Measurements from ENCODE around the gene POGK. TPM values are rescaled to one million over a fixed set of nuclear protein-coding genes. Genes with fewer than 3 reads are reported as not detected.

The POGK gene
- polyA plus RNA-seq, 1 donor from 2014 or later = 39.3 TPM

DNA sequence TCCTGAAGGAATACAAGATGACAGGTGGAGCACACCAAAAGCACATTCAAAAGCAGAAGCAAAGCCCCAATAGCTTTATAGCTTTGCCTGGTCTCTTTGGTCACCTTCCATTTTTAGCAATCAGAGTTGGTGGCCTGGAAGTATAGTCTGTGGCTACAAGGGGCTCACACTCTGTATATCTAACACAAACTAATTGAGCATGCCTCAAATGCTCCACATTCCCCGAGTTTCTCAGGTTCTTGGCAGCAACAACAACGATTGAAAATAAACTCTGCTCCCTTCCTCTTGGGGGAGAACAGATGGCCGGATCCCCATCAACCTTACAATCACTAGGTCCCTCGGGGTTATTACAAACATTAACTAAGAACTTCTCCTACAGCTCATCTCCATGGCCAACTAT, 61.7 kb downstream of the POGK start:
- H3K9me2 ChIP-seq (ENCODE audit: insufficient read depth, low read length) = no peaks in the 10 kb centered on the region
- no peak overlapping the region for H3K4me2 ChIP-seq (ENCODE audit: low read length)
- TF ChIP-seq POLR2AphosphoS5 (IDR thresholded peaks at IDR 0.05) (no peak), EZH2 (IDR thresholded peaks at IDR 0.05; ENCODE audit: borderline replicate concordance, insufficient read depth, low read length, poor library complexity, severe bottlenecking) (no peak), EP300 (conservative IDR thresholded peaks at IDR 0.05; ENCODE audit: poor library complexity, severe bottlenecking) (no peak), CTCF (IDR thresholded peaks at IDR 0.05; ENCODE audit: poor library complexity, severe bottlenecking) (no peak), RAD21 (conservative IDR thresholded peaks at IDR 0.05) (no peak), SMC3 (conservative IDR thresholded peaks at IDR 0.05; ENCODE audit: poor library complexity) (no peak), TAF1 (IDR thresholded peaks at IDR 0.05; ENCODE audit: low read depth) (no peak), MXI1 (conservative IDR thresholded peaks at IDR 0.05; ENCODE audit: poor library complexity, severe bottlenecking) (no peak)
- TF ChIP-seq, protein P1, sequence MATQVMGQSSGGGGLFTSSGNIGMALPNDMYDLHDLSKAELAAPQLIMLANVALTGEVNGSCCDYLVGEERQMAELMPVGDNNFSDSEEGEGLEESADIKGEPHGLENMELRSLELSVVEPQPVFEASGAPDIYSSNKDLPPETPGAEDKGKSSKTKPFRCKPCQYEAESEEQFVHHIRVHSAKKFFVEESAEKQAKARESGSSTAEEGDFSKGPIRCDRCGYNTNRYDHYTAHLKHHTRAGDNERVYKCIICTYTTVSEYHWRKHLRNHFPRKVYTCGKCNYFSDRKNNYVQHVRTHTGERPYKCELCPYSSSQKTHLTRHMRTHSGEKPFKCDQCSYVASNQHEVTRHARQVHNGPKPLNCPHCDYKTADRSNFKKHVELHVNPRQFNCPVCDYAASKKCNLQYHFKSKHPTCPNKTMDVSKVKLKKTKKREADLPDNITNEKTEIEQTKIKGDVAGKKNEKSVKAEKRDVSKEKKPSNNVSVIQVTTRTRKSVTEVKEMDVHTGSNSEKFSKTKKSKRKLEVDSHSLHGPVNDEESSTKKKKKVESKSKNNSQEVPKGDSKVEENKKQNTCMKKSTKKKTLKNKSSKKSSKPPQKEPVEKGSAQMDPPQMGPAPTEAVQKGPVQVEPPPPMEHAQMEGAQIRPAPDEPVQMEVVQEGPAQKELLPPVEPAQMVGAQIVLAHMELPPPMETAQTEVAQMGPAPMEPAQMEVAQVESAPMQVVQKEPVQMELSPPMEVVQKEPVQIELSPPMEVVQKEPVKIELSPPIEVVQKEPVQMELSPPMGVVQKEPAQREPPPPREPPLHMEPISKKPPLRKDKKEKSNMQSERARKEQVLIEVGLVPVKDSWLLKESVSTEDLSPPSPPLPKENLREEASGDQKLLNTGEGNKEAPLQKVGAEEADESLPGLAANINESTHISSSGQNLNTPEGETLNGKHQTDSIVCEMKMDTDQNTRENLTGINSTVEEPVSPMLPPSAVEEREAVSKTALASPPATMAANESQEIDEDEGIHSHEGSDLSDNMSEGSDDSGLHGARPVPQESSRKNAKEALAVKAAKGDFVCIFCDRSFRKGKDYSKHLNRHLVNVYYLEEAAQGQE (IDR thresholded peaks at IDR 0.05; ENCODE audit: borderline replicate concordance) = no peak
- H2AFZ ChIP-seq (ENCODE audit: low read depth, low read length) = no peak overlapping the region
- H3K9me3 ChIP-seq (ENCODE audit: low read length) = no peaks in the 10 kb centered on the region
- H3K9ac ChIP-seq (ENCODE audit: low read length) = no peak overlapping the region
- H3K27ac ChIP-seq (ENCODE audit: low read length) = no peak overlapping the region
- no peaks in the 10 kb centered on the region for H3K36me3 ChIP-seq (ENCODE audit: insufficient read depth, low read length)
- no peak overlapping the region for H3K4me3 ChIP-seq (ENCODE audit: low read length)
- H3K79me2 ChIP-seq (replicated peaks; ENCODE audit: insufficient read depth, low read length) = no peaks in the 10 kb centered on the region
- no peaks in the 10 kb centered on the region for H3F3A ChIP-seq (ENCODE audit: insufficient read depth, low read length, poor library complexity, severe bottlenecking)
- no peaks in the 10 kb centered on the region for H3K27me3 ChIP-seq (ENCODE audit: insufficient read depth, low read depth, low read length)
- H4K20me1 ChIP-seq (ENCODE audit: insufficient read depth) = no peaks in the 10 kb centered on the region

DNA sequence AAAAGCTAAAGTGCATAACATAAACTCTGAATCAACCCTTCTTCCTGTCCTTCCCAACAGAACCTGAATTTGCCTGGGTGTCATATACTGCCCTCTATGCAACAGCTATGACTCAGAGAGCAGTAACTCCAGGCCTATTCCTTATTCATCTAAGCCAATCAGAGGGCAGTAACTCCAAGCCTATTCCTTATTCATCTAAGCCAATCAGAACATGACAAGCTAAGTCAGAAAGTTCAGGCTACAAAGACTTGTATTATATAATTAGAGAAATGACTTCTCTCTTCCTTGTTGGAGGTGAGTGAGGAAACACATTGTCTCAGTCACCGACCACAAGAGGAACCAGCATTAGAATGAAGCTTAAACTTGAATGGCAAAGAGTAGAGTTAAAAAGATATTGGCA, 63.0 kb downstream of the POGK start:
- no peak overlapping the region for H2AFZ ChIP-seq (ENCODE audit: low read depth, low read length)
- no peaks in the 10 kb centered on the region for H3K36me3 ChIP-seq (ENCODE audit: insufficient read depth, low read length)
- H3K9me2 ChIP-seq (ENCODE audit: insufficient read depth, low read length) = no peaks in the 10 kb centered on the region
- no peaks in the 10 kb centered on the region for H4K20me1 ChIP-seq (ENCODE audit: insufficient read depth)
- no peak overlapping the region for H3K4me2 ChIP-seq (ENCODE audit: low read length)
- no peak overlapping the region for H3K27ac ChIP-seq (ENCODE audit: low read length)
- no peak overlapping the region for H3K4me3 ChIP-seq (ENCODE audit: low read length)
- H3K27me3 ChIP-seq (ENCODE audit: insufficient read depth, low read depth, low read length) = no peaks in the 10 kb centered on the region
- no peaks in the 10 kb centered on the region for H3K79me2 ChIP-seq (replicated peaks; ENCODE audit: insufficient read depth, low read length)
- H3F3A ChIP-seq (ENCODE audit: insufficient read depth, low read length, poor library complexity, severe bottlenecking) = no peaks in the 10 kb centered on the region
- no peak overlapping the region for H3K9ac ChIP-seq (ENCODE audit: low read length)
- no peak for TF ChIP-seq SMC3 (conservative IDR thresholded peaks at IDR 0.05; ENCODE audit: poor library complexity)
- TF ChIP-seq RAD21 (conservative IDR thresholded peaks at IDR 0.05) = no peak
- no peak for TF ChIP-seq EP300 (conservative IDR thresholded peaks at IDR 0.05; ENCODE audit: poor library complexity, severe bottlenecking)
- TF ChIP-seq EZH2 (IDR thresholded peaks at IDR 0.05; ENCODE audit: borderline replicate concordance, insufficient read depth, low read length, poor library complexity, severe bottlenecking) = no peak
- TF ChIP-seq TAF1 (IDR thresholded peaks at IDR 0.05; ENCODE audit: low read depth) = no peak
- TF ChIP-seq, protein P1 (IDR thresholded peaks at IDR 0.05; ENCODE audit: borderline replicate concordance) = no peak
- no peaks in the 10 kb centered on the region for H3K9me3 ChIP-seq (ENCODE audit: low read length)
